ENCODE results near the gene BMPR2.

BMPR2 gene

GRCh38 chr2:202455114-202455513, 79.0 kb downstream of the BMPR2 start:
- TF ChIP-seq GATA2 (IDR thresholded peaks at IDR 0.05; ENCODE audit: low read depth, low read length) (no peak), GATA3 (IDR thresholded peaks at IDR 0.05; ENCODE audit: low read depth, low read length) (no peak)

GRCh38 chr2:202460119-202460518, 84.0 kb downstream of the BMPR2 start:
- TF ChIP-seq GATA3 (IDR thresholded peaks at IDR 0.05; ENCODE audit: low read depth, low read length) = no peak
- TF ChIP-seq GATA2 (IDR thresholded peaks at IDR 0.05; ENCODE audit: low read depth, low read length) = no peak

GRCh38 chr2:202479090-202479489, 103.0 kb downstream of the BMPR2 start:
- no peak for TF ChIP-seq GATA3 (IDR thresholded peaks at IDR 0.05; ENCODE audit: low read depth, low read length)
- TF ChIP-seq GATA2 (IDR thresholded peaks at IDR 0.05; ENCODE audit: low read depth, low read length) = no peak

- TF ChIP-seq GATA3 (IDR thresholded peaks at IDR 0.05; ENCODE audit: low read depth, low read length) (no peak), GATA2 (IDR thresholded peaks at IDR 0.05; ENCODE audit: low read depth, low read length) (no peak)
Observed at GRCh38 chr2:202479610-202480009, 103.5 kb downstream of the BMPR2 start.

DNA sequence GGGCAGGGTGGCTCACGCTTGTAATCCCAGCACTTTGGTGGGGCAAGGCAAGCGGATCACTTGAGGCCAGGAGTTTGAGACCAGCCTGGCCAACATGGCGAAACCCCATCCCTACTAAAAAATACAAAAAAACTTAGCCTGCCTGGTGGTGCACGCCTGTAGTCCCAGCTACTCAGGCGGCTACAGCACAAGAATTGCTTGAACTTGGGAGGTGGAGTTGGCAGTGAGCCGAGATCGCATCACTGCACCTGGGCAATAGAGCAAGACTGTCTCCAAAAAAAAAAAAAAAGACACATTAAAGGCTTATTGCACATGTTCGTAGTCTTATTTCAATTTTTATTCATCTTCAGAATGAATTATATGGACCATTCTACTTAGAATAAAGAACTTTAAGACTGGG, 110.2 kb downstream of the BMPR2 start:
- TF ChIP-seq GATA3 (IDR thresholded peaks at IDR 0.05; ENCODE audit: low read depth, low read length) (no peak), GATA2 (IDR thresholded peaks at IDR 0.05; ENCODE audit: low read depth, low read length) (no peak)

DNA sequence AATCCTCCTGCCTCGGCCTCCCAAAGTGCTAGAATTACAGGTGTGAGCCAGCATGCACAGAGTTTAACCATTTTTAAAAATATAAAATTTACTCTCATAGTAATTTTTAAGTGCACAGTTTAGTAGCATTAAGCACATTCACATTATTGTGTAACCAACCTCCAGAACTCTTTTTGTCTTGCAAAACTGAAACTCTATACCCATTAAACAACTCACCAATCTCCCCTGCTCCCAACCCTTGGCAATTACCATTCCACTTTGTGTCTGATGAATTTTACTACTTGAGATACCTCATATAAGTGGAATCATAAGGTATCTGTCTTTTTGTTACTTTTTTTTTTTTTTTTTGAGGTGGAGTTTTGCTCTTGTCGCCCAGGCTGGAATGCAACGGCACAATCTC, 112.5 kb downstream of the BMPR2 start:
- TF ChIP-seq GATA3 (IDR thresholded peaks at IDR 0.05; ENCODE audit: low read depth, low read length) = no peak
- no peak for TF ChIP-seq GATA2 (IDR thresholded peaks at IDR 0.05; ENCODE audit: low read depth, low read length)

- no peak for TF ChIP-seq GATA3 (IDR thresholded peaks at IDR 0.05; ENCODE audit: low read depth, low read length)
- TF ChIP-seq GATA2 (IDR thresholded peaks at IDR 0.05; ENCODE audit: low read depth, low read length) = no peak
Observed at GRCh38 chr2:202490479-202490878, 114.4 kb downstream of the BMPR2 start.

- no peak for TF ChIP-seq GATA3 (IDR thresholded peaks at IDR 0.05; ENCODE audit: low read depth, low read length)
- no peak for TF ChIP-seq GATA2 (IDR thresholded peaks at IDR 0.05; ENCODE audit: low read depth, low read length)
Observed at GRCh38 chr2:202491514-202491913, 115.4 kb downstream of the BMPR2 start.

DNA sequence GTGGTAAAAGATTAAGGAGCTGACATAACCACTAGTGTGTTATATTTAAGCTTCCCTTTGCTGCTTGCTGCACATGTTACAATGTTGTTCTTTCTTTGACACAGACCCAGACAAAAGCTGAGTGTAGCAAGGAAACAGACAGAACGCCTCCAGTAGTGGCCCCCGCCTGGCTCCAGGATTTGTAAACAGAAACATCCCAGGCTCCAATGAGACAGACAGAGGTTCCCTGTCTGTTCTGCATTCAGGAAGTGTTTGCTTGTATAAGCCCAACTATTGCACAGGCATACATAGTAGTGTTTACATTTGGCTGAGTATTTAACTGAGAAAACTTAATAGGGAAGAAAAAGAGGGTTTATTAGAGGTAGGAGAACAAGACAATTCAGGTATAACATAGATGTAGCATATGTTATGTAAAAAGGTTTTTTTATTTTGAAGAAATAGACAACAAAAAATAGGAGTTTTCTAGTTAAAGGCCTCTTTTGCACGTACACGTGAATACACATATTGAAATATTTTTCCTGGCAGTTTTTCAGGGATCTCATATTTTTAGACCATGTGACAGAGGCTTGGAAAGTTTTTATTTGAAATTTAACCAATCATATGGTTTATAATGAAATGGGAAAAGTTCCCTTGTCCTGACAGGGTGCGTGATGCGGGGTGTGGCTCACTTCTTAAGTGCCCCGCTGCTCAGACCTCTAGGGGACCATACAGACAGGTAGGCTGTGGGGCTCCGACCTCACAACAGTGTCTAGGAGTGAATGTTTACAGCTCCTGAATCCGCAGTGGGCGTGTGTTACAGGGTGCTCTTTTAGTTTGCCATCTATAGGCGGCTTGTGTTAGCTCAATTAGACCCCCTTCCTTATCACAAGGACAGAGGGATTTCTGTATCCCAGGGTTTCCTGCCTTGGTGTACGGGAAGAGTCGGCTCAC, 118.4 kb downstream of the BMPR2 start:
- TF ChIP-seq GATA3 (IDR thresholded peaks at IDR 0.05; ENCODE audit: low read depth, low read length) = no peak
- no peak for TF ChIP-seq GATA2 (IDR thresholded peaks at IDR 0.05; ENCODE audit: low read depth, low read length)

- TF ChIP-seq GATA3 (IDR thresholded peaks at IDR 0.05; ENCODE audit: low read depth, low read length) = no peak
- TF ChIP-seq GATA2 (IDR thresholded peaks at IDR 0.05; ENCODE audit: low read depth, low read length) = no peak
Observed at GRCh38 chr2:202495230-202495604, 119.1 kb downstream of the BMPR2 start.

DNA sequence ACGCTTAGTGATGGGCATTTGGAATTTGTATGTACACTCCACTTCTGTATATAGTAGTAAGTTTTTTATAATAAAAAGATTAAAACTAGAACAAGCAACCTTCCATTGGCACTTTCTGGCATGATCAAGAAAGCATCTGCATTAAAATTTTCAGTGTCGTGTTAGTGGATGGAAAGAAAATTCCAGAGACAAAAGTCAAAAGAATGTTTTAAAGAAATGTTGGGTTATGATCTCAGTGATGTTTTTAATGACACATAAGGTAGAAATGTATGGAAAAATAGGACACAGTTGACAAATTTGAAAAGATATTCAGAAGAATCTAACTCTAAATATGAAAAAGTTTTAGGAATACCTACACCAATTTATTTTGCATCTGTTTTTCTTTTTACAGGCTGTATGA, 132.6 kb downstream of the BMPR2 start:
- TF ChIP-seq GATA3 (IDR thresholded peaks at IDR 0.05; ENCODE audit: low read depth, low read length) (no peak), GATA2 (IDR thresholded peaks at IDR 0.05; ENCODE audit: low read depth, low read length) (no peak)

- TF ChIP-seq GATA3 (IDR thresholded peaks at IDR 0.05; ENCODE audit: low read depth, low read length) = no peak
- TF ChIP-seq GATA2 (IDR thresholded peaks at IDR 0.05; ENCODE audit: low read depth, low read length) = no peak
Observed at GRCh38 chr2:202510911-202511310, 134.8 kb downstream of the BMPR2 start.

- no peak for TF ChIP-seq GATA2 (IDR thresholded peaks at IDR 0.05; ENCODE audit: low read depth, low read length)
Observed at GRCh38 chr2:202512176-202512575, 136.0 kb downstream of the BMPR2 start.

DNA sequence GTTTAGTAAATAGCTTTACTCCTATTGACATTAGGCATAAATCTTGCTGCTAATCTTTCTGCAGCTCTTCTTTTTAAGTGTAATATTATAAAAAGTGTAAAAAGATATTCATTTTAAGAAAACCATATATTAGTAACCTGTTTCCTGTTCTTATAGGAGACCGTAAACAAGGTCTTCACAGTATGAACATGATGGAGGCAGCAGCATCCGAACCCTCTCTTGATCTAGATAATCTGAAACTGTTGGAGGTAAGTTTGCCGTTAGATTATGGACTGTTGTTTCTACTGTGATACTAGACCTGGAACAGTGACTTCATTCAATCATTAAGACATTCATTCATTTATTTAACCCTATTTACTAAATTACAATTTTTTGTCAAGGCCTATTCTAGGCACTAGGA, 138.6 kb downstream of the BMPR2 start:
- TF ChIP-seq GATA3 (IDR thresholded peaks at IDR 0.05; ENCODE audit: low read depth, low read length) = no peak

GRCh38 chr2:202519453-202519852, 143.3 kb downstream of the BMPR2 start:
- TF ChIP-seq GATA3 (IDR thresholded peaks at IDR 0.05; ENCODE audit: low read depth, low read length) = no peak
- no peak for TF ChIP-seq GATA2 (IDR thresholded peaks at IDR 0.05; ENCODE audit: low read depth, low read length)
